Measurements from ENCODE around the gene ZNF608. TPM values are rescaled to one million over a fixed set of nuclear protein-coding genes. Genes with fewer than 3 reads are reported as not detected.

The ZNF608 gene
- total and polyA plus RNA-seq, 2 donors from 2014 or later: 5.9 to 35.8 TPM

- DNase-seq: no peak
- FAIRE-seq: no peak
- no peak overlapping the region for H3K27ac ChIP-seq (ENCODE audit: low read depth in 2 of 2, low read length in 2 of 2)
- intact Hi-C loops (cut with DNase I): no loop called here
- H3K4me1 ChIP-seq (ENCODE audit: control insufficient read depth in 2 of 3, insufficient read depth in 2 of 3, low read depth in 1 of 3, low read length in 3 of 3): no peaks in the 10 kb centered on the region
- no peaks in the 10 kb centered on the region for H3K36me3 ChIP-seq (ENCODE audit: control insufficient read depth in 2 of 3, insufficient read depth in 3 of 3, low read length in 3 of 3)
- no peak for TF ChIP-seq CTCF (IDR thresholded peaks at IDR 0.05; ENCODE audit: borderline replicate concordance, extremely low read depth, insufficient read depth)
- no peaks in the 10 kb centered on the region for H3K27me3 ChIP-seq (ENCODE audit: control insufficient read depth, insufficient read depth, low read length)
- H3K9ac ChIP-seq (ENCODE audit: low read length in 3 of 3): no peak overlapping the region
- no peaks in the 10 kb centered on the region for H3K9me3 ChIP-seq (ENCODE audit: control insufficient read depth in 2 of 3, insufficient read depth in 1 of 3, low read length in 3 of 3)
- no peak overlapping the region for H3K4me3 ChIP-seq (ENCODE audit: low read length in 3 of 3)
These were observed 37.4 kb upstream of the ZNF608 start for GRCh38 chr5:124783794-124784193.

- no peak for TF ChIP-seq CTCF (IDR thresholded peaks at IDR 0.05; ENCODE audit: borderline replicate concordance, extremely low read depth, insufficient read depth)
- no peak for DNase-seq
These were observed 36.8 kb upstream of the ZNF608 start for GRCh38 chr5:124783285-124783684.

GRCh38 chr5:124782262-124782661 is 35.8 kb upstream of the ZNF608 start:
- TF ChIP-seq CTCF (IDR thresholded peaks at IDR 0.05; ENCODE audit: borderline replicate concordance, extremely low read depth, insufficient read depth): no peak
- Histone ChIP-seq H3K36me3 (ENCODE audit: control insufficient read depth in 2 of 3, insufficient read depth in 3 of 3, low read length in 3 of 3) (no peaks in the 10 kb centered on the region), H3K27me3 (ENCODE audit: control insufficient read depth, insufficient read depth, low read length) (no peaks in the 10 kb centered on the region), H3K4me1 (ENCODE audit: control insufficient read depth in 2 of 3, insufficient read depth in 2 of 3, low read depth in 1 of 3, low read length in 3 of 3) (no peaks in the 10 kb centered on the region), H3K9ac (ENCODE audit: low read length in 3 of 3) (no peak overlapping the region), H3K27ac (ENCODE audit: low read depth in 2 of 2, low read length in 2 of 2) (no peak overlapping the region), H3K4me3 (ENCODE audit: low read length in 3 of 3) (no peak overlapping the region), H3K9me3 (ENCODE audit: control insufficient read depth in 2 of 3, insufficient read depth in 1 of 3, low read length in 3 of 3) (no peaks in the 10 kb centered on the region)
- intact Hi-C loops (cut with DNase I): no loop called here
- no peak for FAIRE-seq
- DNase-seq: no peak

More at GRCh38 chr5:124783285-124783684, 36.8 kb upstream of the ZNF608 start:
- no peaks in the 10 kb centered on the region for H3K36me3 ChIP-seq (ENCODE audit: control insufficient read depth in 2 of 3, insufficient read depth in 3 of 3, low read length in 3 of 3)
- H3K9me3 ChIP-seq (ENCODE audit: control insufficient read depth in 2 of 3, insufficient read depth in 1 of 3, low read length in 3 of 3): no peaks in the 10 kb centered on the region
- H3K9ac ChIP-seq (ENCODE audit: low read length in 3 of 3): no peak overlapping the region
- no peaks in the 10 kb centered on the region for H3K27me3 ChIP-seq (ENCODE audit: control insufficient read depth, insufficient read depth, low read length)
- H3K4me3 ChIP-seq (ENCODE audit: low read length in 3 of 3): no peak overlapping the region
- intact Hi-C loops (cut with DNase I): no loop called here
- no peaks in the 10 kb centered on the region for H3K4me1 ChIP-seq (ENCODE audit: control insufficient read depth in 2 of 3, insufficient read depth in 2 of 3, low read depth in 1 of 3, low read length in 3 of 3)
- no peak for FAIRE-seq
- H3K27ac ChIP-seq (ENCODE audit: low read depth in 2 of 2, low read length in 2 of 2): no peak overlapping the region

GRCh38 chr5:124780011-124780410 is 33.6 kb upstream of the ZNF608 start:
- no peaks in the 10 kb centered on the region for H3K4me1 ChIP-seq (ENCODE audit: control insufficient read depth in 2 of 3, insufficient read depth in 2 of 3, low read depth in 1 of 3, low read length in 3 of 3)
- H3K4me3 ChIP-seq (ENCODE audit: low read length in 3 of 3): no peak overlapping the region
- no peak overlapping the region for H3K9ac ChIP-seq (ENCODE audit: low read length in 3 of 3)
- H3K9me3 ChIP-seq (ENCODE audit: control insufficient read depth in 2 of 3, insufficient read depth in 1 of 3, low read length in 3 of 3): no peaks in the 10 kb centered on the region
- no peak for DNase-seq
- intact Hi-C loops (cut with DNase I): no loop called here
- no peaks in the 10 kb centered on the region for H3K36me3 ChIP-seq (ENCODE audit: control insufficient read depth in 2 of 3, insufficient read depth in 3 of 3, low read length in 3 of 3)
- no peaks in the 10 kb centered on the region for H3K27me3 ChIP-seq (ENCODE audit: control insufficient read depth, insufficient read depth, low read length)
- FAIRE-seq: no peak
- no peak for TF ChIP-seq CTCF (IDR thresholded peaks at IDR 0.05; ENCODE audit: borderline replicate concordance, extremely low read depth, insufficient read depth)
- no peak overlapping the region for H3K27ac ChIP-seq (ENCODE audit: low read depth in 2 of 2, low read length in 2 of 2)

Data from kidney (tissue), 14 donors.